Fibroblast of skin of abdomen (primary cell): ENCODE results near the gene SFXN4.
"Not testable (repeated sequence)": the region's sequence is repeated elsewhere in the genome, so short reads cannot be mapped to it uniquely, and the experiment has no call there.

Experiments used
- DNase-seq: peaks from one replicate; pipeline ENCODE4 v3.0.0-alpha.2; 2013

SFXN4 gene

DNA sequence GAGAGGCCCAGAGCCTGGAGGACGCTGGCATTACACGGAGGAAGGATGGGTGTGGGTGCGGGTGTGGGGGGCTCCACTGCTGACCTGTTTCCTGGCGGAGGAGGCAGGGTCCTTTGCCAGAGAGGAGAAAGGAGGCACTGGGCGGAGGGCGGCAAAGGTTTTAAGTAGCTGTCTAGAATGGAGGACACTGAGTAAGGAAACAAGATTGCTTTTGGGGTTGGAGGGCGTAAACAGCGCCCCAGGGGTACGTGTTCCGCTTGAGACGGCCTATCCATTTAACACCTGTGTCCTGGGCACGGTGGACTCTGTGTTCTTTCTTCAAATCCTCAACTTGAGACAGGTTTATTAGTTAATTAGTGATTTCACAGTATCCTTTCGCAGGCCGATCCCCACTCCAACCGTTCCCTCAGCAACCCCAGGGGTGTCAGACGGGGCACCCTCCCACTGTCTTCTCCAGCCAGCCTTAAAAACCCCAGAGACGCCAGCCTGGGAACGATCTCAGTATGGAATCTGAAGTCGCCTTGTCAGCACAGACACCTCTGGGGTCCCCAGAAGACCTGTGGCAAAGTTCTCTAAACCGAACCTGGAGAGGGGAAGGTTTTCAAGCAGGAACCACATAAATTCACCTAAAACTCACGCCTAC, 24.8 kb downstream of the SFXN4 start:
- no peak for DNase-seq

GRCh38 chr10:119139464-119140067, 25.9 kb downstream of the SFXN4 start:
- DNase-seq = peak; percentile 29

DNA sequence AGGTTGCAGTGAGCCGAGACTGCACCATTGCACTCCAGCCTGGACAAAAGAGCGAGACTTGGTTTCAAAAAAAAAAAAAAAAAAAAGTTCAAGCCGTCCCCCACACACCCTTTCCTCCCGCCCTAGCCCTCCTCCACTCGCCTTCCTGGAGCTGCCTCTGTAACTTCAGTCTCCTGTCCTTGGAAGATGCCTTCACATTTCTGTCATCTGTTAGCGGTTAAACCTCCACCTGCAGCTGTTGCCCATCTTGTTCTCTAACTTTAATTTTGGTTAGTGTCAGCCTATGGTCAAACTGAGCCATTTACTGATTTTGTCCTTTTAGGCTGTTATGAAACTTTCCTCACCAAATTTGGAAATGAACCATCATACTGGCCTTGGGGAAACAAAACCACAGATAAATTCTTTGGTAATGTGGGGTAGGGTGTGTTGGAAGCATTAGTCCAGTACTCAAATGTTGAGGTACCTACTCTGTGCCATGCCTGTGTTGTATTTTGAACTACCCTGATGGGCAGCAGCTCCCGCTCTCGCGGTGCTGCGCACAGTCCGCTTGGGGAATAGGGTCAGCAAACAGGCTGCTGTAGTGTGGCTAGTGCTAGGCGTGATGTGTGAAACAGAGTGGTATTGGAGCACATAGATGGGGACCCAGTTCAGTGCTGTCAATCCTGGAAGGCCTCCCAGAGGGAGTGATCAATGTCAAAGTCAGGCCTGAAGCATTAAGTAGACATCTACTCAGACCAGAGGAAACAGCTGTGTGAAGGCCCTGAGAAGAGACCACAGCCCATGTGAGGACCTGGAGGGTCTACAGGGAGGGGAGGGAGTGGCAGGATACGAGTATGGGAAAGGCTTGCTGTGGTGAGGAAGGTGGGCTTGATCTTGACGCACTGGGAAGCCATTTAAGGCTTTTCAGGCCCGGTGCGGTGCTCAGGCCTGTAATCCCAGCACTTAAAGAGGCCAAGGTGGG, 26.9 kb downstream of the SFXN4 start:
- DNase-seq = no peak

DNA sequence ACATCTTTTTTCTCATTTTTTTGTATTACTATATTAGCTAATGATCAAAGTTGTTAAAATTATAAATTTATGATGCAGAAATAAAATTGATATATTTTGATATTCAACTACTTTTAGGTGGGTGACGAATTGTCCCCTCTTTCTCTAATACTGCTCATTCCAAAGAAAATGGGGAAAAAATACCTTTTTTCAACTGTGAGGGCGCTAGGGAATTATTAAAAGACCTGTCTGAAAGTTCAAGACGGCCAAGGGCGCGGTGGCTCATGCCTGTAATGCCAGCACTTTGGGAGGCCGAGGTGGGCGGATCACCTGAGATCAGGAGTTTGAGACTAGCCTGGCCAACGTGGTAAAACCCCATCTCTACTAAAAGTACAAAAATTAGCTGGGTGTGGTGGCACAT, 27.6 kb downstream of the SFXN4 start:
- not testable (repeated sequence) for DNase-seq

DNA sequence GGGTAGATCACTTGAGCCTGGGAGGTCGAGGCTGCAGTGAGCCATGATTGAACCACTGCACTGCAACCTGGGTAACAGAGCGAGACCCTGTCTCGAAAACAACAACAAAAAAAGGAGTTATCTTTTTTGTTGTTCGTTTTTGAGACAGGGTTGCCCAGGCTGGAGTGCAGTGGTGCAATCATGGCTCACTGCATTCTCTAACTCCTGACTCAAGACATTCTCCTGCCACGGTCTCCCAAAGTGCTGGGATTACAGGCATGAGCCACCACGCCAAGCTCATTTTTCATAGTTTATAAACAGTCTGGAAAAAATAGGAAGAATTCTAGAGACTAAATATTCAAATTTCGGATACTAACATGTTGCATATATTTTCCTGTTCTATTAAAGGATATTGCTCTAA, 29.4 kb downstream of the SFXN4 start:
- no peak for DNase-seq

GRCh38 chr10:119135513-119135881, 30.0 kb downstream of the SFXN4 start:
- peak; percentile 56 for DNase-seq

- no peak for DNase-seq
Measured at GRCh38 chr10:119133949-119134348, 31.6 kb downstream of the SFXN4 start.

- DNase-seq = no peak
Measured at GRCh38 chr10:119132521-119133345, 32.8 kb downstream of the SFXN4 start.

GRCh38 chr10:119131512-119132240, 33.8 kb downstream of the SFXN4 start:
- no peak for DNase-seq

DNA sequence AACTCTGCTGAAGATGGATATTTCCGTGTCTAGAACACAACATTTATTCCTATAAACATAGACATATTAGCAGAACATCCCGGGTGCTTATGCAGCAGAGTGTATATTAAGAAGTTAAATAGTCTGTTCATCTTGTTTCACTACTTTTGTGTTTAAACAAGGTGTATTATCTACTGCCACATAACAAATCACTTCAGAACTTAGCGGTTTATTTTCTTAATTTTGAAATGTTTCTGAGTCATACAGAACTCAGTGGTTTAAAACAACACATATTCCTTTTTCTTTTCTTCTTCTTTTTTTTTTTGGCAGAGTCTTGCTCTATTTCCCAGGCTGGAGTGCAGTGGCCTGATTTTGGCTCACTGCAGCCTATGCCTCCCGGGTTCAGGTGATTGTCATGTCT, 35.8 kb downstream of the SFXN4 start:
- no peak for DNase-seq

- no peak for DNase-seq
Measured at GRCh38 chr10:119125942-119126341, 39.6 kb downstream of the SFXN4 start.

GRCh38 chr10:119120875-119121274, 44.6 kb downstream of the SFXN4 start:
- DNase-seq = no peak

DNA sequence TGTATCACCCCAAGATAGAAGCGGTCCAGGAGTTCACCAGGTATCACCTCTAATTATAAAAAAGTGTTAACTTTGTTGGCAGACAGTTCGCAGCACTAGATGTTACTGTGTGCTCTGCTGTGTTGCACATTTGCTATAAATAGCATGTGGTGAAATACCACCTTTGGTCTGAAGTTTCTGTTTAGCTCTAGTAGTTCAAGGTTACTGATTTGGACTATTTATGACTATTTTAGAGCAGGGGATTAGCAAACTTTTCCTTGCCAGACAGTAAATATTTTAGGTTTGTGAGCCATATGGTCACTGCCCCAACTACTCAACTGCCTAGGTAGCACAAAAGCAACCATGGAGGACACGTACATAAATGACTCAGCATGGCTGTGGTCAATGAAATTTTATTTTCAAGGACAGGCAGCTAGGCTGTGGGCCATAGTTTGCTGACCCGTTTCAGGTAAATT, 45.1 kb downstream of the SFXN4 start:
- no peak for DNase-seq

DNA sequence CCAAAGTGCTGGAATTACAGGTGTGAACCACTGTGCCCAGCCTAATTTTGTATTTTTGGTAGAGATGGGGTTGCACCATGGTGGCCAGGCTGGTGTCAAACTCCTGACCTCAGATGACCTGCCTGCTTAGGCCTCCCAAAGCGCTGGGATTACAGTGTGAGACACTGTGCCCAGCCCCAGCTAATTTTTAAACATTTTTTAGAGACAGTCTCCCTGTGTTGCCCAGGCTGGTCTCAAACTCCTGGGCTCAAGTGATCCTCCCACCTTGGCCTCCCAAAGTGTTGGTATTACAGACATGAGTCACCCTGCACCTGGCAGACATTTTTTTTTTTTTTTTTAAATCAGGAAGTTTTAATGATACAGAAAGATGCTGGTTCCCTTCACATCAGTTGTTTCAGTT, 46.1 kb downstream of the SFXN4 start:
- no peak for DNase-seq

DNA sequence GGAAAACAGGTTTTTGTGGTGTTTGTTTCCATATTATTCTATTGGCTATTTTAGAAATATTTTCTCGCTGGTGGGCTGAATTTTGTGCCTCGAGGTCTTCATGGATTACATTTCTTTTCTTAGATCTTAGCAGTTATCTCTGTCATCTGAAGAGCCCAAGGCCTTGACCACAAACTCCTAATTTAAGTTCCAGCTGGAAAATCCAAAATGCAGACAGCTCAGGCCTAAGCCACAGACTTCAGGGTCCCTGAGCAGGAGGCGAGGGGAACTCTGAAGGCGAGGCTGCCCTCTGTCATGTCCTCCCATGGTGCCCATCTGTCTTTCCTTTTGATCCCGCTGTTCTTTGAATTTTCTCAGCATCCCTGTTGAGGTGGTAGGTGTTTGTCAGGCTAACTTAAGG, 47.3 kb downstream of the SFXN4 start:
- no peak for DNase-seq

GRCh38 chr10:119116326-119116951, 49.1 kb downstream of the SFXN4 start:
- DNase-seq = no peak

GRCh38 chr10:119115926-119116325, 49.6 kb downstream of the SFXN4 start:
- DNase-seq = no peak

- DNase-seq = peak; percentile 83
Measured at GRCh38 chr10:119113751-119114732, 51.5 kb downstream of the SFXN4 start.

DNA sequence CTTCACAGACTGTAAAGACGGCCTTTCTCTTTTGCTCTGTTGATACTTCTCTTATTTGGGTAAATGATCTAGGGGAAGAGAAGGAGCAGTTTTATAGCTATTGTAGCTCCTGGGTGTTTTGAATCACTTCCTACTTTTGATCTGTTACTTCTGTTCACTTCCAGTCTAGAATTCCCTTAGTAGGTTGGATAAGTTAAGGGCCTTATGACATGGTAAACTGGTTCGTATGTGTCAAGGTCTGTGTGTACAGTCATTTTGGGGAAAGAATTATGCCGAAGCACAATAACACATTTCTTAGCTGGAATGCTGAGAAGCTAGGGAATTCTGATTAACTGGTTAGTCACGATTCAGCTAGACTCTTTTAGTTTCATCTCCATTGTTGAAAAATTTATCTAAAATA, 53.5 kb downstream of the SFXN4 start:
- DNase-seq = peak; percentile 39

GRCh38 chr10:119107771-119108170, 57.7 kb downstream of the SFXN4 start:
- not testable (repeated sequence) for DNase-seq
